H9 (cell line): ENCODE results near the gene MLYCD. TPM values are rescaled to one million over a fixed set of nuclear protein-coding genes. Genes with fewer than 3 reads are reported as not detected.
A peak's percentile ranks its signal among the peaks of the same experiment; 100 is the strongest.

Experiments
- DNase-seq: peaks from one replicate; pipeline ENCODE4 v3.0.0-alpha.2; 2017
- H2AFZ ChIP-seq: one replicate; pipeline ENCODE4 v1.6.1; 2013; ENCODE audit warnings: mild to moderate bottlenecking, low read length, control low read depth, moderate library complexity
- H2AK5ac ChIP-seq: 2 replicates; pipeline ENCODE4 v1.6.1; 2013; ENCODE audit warnings: low read length, control low read depth, mixed read lengths; ENCODE audit not compliant: insufficient read length
- H2BK120ac ChIP-seq: one replicate; pipeline ENCODE4 v1.6.1; 2013; ENCODE audit warnings: low read depth, mild to moderate bottlenecking, low read length, control low read depth, inconsistent platforms; ENCODE audit not compliant: poor library complexity, severe bottlenecking
- H2BK12ac ChIP-seq: 2 replicates; pipeline ENCODE4 v1.6.1; 2013; ENCODE audit warnings: low read length, control low read depth, mixed read lengths, low read depth; ENCODE audit not compliant: insufficient read length
- H2BK15ac ChIP-seq: 2 replicates; pipeline ENCODE4 v1.6.1; 2013; ENCODE audit warnings: low read depth, low read length, control low read depth
- H2BK20ac ChIP-seq: one replicate; pipeline ENCODE4 v1.6.1; 2013; ENCODE audit warnings: low read depth, mild to moderate bottlenecking, low read length, control low read depth, inconsistent platforms; ENCODE audit not compliant: poor library complexity, severe bottlenecking
- H2BK5ac ChIP-seq: 2 replicates; pipeline ENCODE4 v1.6.1; 2013; ENCODE audit warnings: low read length, control low read depth, mixed read lengths; ENCODE audit not compliant: insufficient read length
- H3K14ac ChIP-seq: 2 replicates; pipeline ENCODE4 v1.6.1; 2013; ENCODE audit warnings: low read length, control low read depth; ENCODE audit not compliant: insufficient read depth
- H3K18ac ChIP-seq: 2 replicates; pipeline ENCODE4 v1.6.1; 2013; ENCODE audit warnings: low read depth, mild to moderate bottlenecking, mixed read lengths, low read length, control low read depth; ENCODE audit not compliant: insufficient read length
- H3K23ac ChIP-seq: 2 replicates; pipeline ENCODE4 v1.6.1; 2013; ENCODE audit warnings: low read length, control low read depth, mixed read lengths, low read depth; ENCODE audit not compliant: insufficient read length
- H3K23me2 ChIP-seq: 2 replicates; pipeline ENCODE4 v1.6.1; 2013; ENCODE audit warnings: low read depth, mild to moderate bottlenecking, mixed read lengths, low read length, control low read depth; ENCODE audit not compliant: insufficient read length, poor library complexity, severe bottlenecking
- H3K27ac ChIP-seq: 2 replicates; pipeline ENCODE4 v1.5.1; 2013; ENCODE audit warnings: low read length, control low read depth, mixed read lengths, low read depth; ENCODE audit not compliant: insufficient read length
- H3K27me3 ChIP-seq: 2 replicates; pipeline ENCODE4 v1.6.1; 2013; ENCODE audit warnings: low read length, control low read depth, inconsistent platforms; ENCODE audit not compliant: insufficient read depth
- H3K4ac ChIP-seq: 2 replicates; pipeline ENCODE4 v1.6.1; 2013; ENCODE audit warnings: low read depth, mild to moderate bottlenecking, control low read depth, inconsistent platforms, low read length, moderate library complexity
- H3K4me1 ChIP-seq: 2 replicates; pipeline ENCODE4 v1.6.1; 2013; ENCODE audit warnings: low read length, control low read depth, inconsistent platforms; ENCODE audit not compliant: insufficient read depth
- H3K4me2 ChIP-seq: 2 replicates; pipeline ENCODE4 v1.6.1; 2013; ENCODE audit warnings: low read length, control low read depth, mixed read lengths; ENCODE audit not compliant: insufficient read length, insufficient read depth
- H3K56ac ChIP-seq: 2 replicates; pipeline ENCODE4 v1.6.1; 2013; ENCODE audit warnings: low read depth, mild to moderate bottlenecking, mixed read lengths, low read length, control low read depth; ENCODE audit not compliant: insufficient read length
- H3K79me1 ChIP-seq: 2 replicates; pipeline ENCODE4 v1.6.1; 2013; ENCODE audit warnings: low read depth, mild to moderate bottlenecking, moderate library complexity, low read length, control low read depth, inconsistent platforms; ENCODE audit not compliant: insufficient read depth, poor library complexity, severe bottlenecking
- H3K79me2 ChIP-seq: 2 replicates; pipeline ENCODE4 v1.6.1; 2013; ENCODE audit warnings: low read length, control low read depth, inconsistent platforms; ENCODE audit not compliant: insufficient read depth
- H3K9ac ChIP-seq: 2 replicates; pipeline ENCODE4 v1.6.1; 2013; ENCODE audit warnings: low read length, control low read depth, mixed read lengths; ENCODE audit not compliant: insufficient read length; ENCODE audit errors: extremely low read depth
- H3K9me3 ChIP-seq: one replicate; pipeline ENCODE4 v1.6.1; 2013; ENCODE audit warnings: low read depth, low read length, inconsistent platforms; ENCODE audit not compliant: control insufficient read depth
- H3T11ph ChIP-seq: one replicate; pipeline ENCODE4 v1.6.1; 2013; ENCODE audit warnings: mild to moderate bottlenecking, low read length, control low read depth, inconsistent platforms
- H4K20me1 ChIP-seq: one replicate; pipeline ENCODE4 v1.6.1; 2013; ENCODE audit not compliant: control insufficient read depth, insufficient read length, insufficient read depth
- H4K5ac ChIP-seq: 2 replicates; pipeline ENCODE4 v1.6.1; 2013; ENCODE audit warnings: low read depth, mild to moderate bottlenecking, mixed read lengths, low read length, control low read depth; ENCODE audit not compliant: insufficient read length
- H4K8ac ChIP-seq: replicated peaks from 2 replicates; pipeline ENCODE4 v1.6.1; 2013; ENCODE audit warnings: low read length, control low read depth, mixed read lengths, low read depth; ENCODE audit not compliant: insufficient read length
- H4K91ac ChIP-seq: 2 replicates; pipeline ENCODE4 v1.6.1; 2013; ENCODE audit warnings: low read depth, mild to moderate bottlenecking, moderate library complexity, mixed read lengths, low read length, control low read depth; ENCODE audit not compliant: insufficient read length
- H3K27ac Mint-ChIP-seq, 3 experiments: 2 replicates in 2 of 3; 3 replicates in 1 of 3; pipeline ENCODE4 v1.8.0; 2020 to 2021; ENCODE audit warnings: mixed read lengths in 3 of 3, mild to moderate bottlenecking in 1 of 3, moderate library complexity in 1 of 3
- H3K27me3 Mint-ChIP-seq: 2 replicates; pipeline ENCODE4 v1.8.0; 2021; ENCODE audit warnings: low read depth, mild to moderate bottlenecking, moderate library complexity, mixed read lengths
- H3K36me3 Mint-ChIP-seq, 3 experiments: 2 replicates in 2 of 3; 3 replicates in 1 of 3; pipeline ENCODE4 v1.8.0; 2020 to 2021; ENCODE audit warnings: low read depth in 3 of 3, mixed read lengths in 3 of 3; ENCODE audit not compliant: insufficient read depth in 1 of 3
- H3K4me1 Mint-ChIP-seq, 2 experiments: 2 replicates each; pipeline ENCODE4 v1.8.0; 2020; ENCODE audit warnings: mixed read lengths in 2 of 2
- H3K4me3 Mint-ChIP-seq, 2 experiments: 2 replicates in 1 of 2; 3 replicates in 1 of 2; pipeline ENCODE4 v1.8.0; 2020 to 2021; ENCODE audit warnings: mild to moderate bottlenecking in 2 of 2, mixed read lengths in 2 of 2, moderate library complexity in 1 of 2
- H3K9me3 Mint-ChIP-seq, 2 experiments: 2 replicates in 1 of 2; 3 replicates in 1 of 2; pipeline ENCODE4 v1.8.0; 2020; ENCODE audit warnings: mild to moderate bottlenecking in 2 of 2, mixed read lengths in 2 of 2, moderate library complexity in 1 of 2
- CTCF ChIP-seq: fragments of 200-600 bp; sonication (generic); conservative IDR thresholded peaks from 3 replicates; pipeline ENCODE4 v1.8.0; 2021; ENCODE audit warnings: antibody characterized with exemption, mild to moderate bottlenecking
- WGBS: extraction: QIAGEN DNeasy Blood & Tissue Kit; methylation state at CpG from one replicate; pipeline ENCODE4 v1.1.7; 2013; ENCODE audit warnings: missing lambda C conversion rate, low lambda C conversion rate, mixed read lengths; ENCODE audit not compliant: insufficient read length; ENCODE audit errors: extremely low coverage; 5-methylcytosine and 5-hydroxymethylcytosine counted together
- total RNA-seq: library from RNA; stranded (reverse); gene quantifications from 2 replicates; pipeline ENCODE4 v1.2.1, GENCODE V29; 2021

Gene MLYCD
- total RNA-seq, 1 experiment from 2014 or later, result 7.1 TPM

GRCh38 chr16:83934684-83934977 is 35.7 kb downstream of the MLYCD start:
- Histone ChIP-seq H3K4me1 (no peaks in the 10 kb centered on the region), H2AK5ac (no peak overlapping the region), H3K9me3 (no peaks in the 10 kb centered on the region), H4K8ac (no peak overlapping the region), H2BK20ac (no peak overlapping the region), H3K79me1 (no peaks in the 10 kb centered on the region), H3K23ac (no peak overlapping the region), H3K27ac (no peak overlapping the region), H3K9ac (no peak overlapping the region), H2BK12ac (no peak overlapping the region), H3K56ac (no peak overlapping the region), H3K79me2 (no peaks in the 10 kb centered on the region), H3K23me2 (no peaks in the 10 kb centered on the region), H3T11ph (no peak overlapping the region), H4K5ac (no peak overlapping the region), H4K91ac (no peak overlapping the region), H3K4ac (no peak overlapping the region), H2BK5ac (no peak overlapping the region), H3K14ac (no peak overlapping the region), H3K27me3 (no peaks in the 10 kb centered on the region), H3K18ac (no peak overlapping the region), H3K4me2 (no peak overlapping the region), H2AFZ (no peak overlapping the region), H2BK120ac (no peak overlapping the region), H2BK15ac (no peak overlapping the region), H4K20me1 (no peaks in the 10 kb centered on the region)
- no peak overlapping the region for H3K4me3 Mint-ChIP-seq
- H3K27me3 Mint-ChIP-seq, result peaks cover 11% of the 10 kb centered on the region
- H3K36me3 Mint-ChIP-seq, result peaks cover 0 to 7% (median 5%) of the 10 kb centered on the region in 3 experiments; a peak in 5 of 7 replicates
- TF ChIP-seq CTCF, result no peak
- peak overlapping the region in 2 of 3 experiments; percentile 40 to 70; a peak in 2 of 7 replicates for H3K27ac Mint-ChIP-seq
- no peaks in the 10 kb centered on the region for H3K9me3 Mint-ChIP-seq
- no CpG with 5 or more reads among the region's 12 CpGs for WGBS
- DNase-seq, result no peak
- peaks cover 0 to 6% of the 10 kb centered on the region in 2 experiments; a peak in 1 of 4 replicates for H3K4me1 Mint-ChIP-seq
